ENCODE results near the gene DNAJC2. TPM values are rescaled to one million over a fixed set of nuclear protein-coding genes. Genes with fewer than 3 reads are reported as not detected.

DNAJC2 gene
- total RNA-seq, 2 donors from 2014 or later = 21.7 to 25.1 TPM

- H3K9ac ChIP-seq (ENCODE audit: low read depth in 2 of 2, low read length in 2 of 2) = no peak overlapping the region
- no peaks in the 10 kb centered on the region for H3K27me3 ChIP-seq
- no peaks in the 10 kb centered on the region for H3K36me3 ChIP-seq
- intact Hi-C loops (cut with DNase I) = loop anchor here (5.0 kb wide), 1 partner anchor 37 kb away; no protein-coding TSS in a partner anchor
- no peak for DNase-seq
- peaks cover 7% of the 10 kb centered on the region for H3K4me1 ChIP-seq
- no peaks in the 10 kb centered on the region for H3K9me3 ChIP-seq
- no peak for TF ChIP-seq CTCF (IDR thresholded peaks at IDR 0.05)
- no peak overlapping the region for H3K27ac ChIP-seq
- no peak overlapping the region for H3K4me3 ChIP-seq
These were observed 5.7 kb downstream of the DNAJC2 start for GRCh38 chr7:103338864-103339263.

- no peak for TF ChIP-seq CTCF (IDR thresholded peaks at IDR 0.05)
- no peaks in the 10 kb centered on the region for H3K27me3 ChIP-seq
- H3K9ac ChIP-seq (ENCODE audit: low read depth in 2 of 2, low read length in 2 of 2) = no peak overlapping the region
- no peak overlapping the region for H3K27ac ChIP-seq
- intact Hi-C loops (cut with DNase I) = loop anchor here (5.0 kb wide), 1 partner anchor 34 kb away; no protein-coding TSS in a partner anchor
- no peaks in the 10 kb centered on the region for H3K36me3 ChIP-seq
- no peak for DNase-seq
- no peak overlapping the region for H3K4me3 ChIP-seq
- H3K4me1 ChIP-seq = no peaks in the 10 kb centered on the region
- no peaks in the 10 kb centered on the region for H3K9me3 ChIP-seq
These were observed 7.8 kb downstream of the DNAJC2 start for GRCh38 chr7:103336761-103337160.

GRCh38 chr7:103325744-103326143, 18.8 kb downstream of the DNAJC2 start:
- Histone ChIP-seq H3K36me3 (peaks cover 13% of the 10 kb centered on the region), H3K4me1 (no peaks in the 10 kb centered on the region), H3K9ac (ENCODE audit: low read depth in 2 of 2, low read length in 2 of 2) (no peak overlapping the region), H3K27ac (no peak overlapping the region), H3K9me3 (no peaks in the 10 kb centered on the region), H3K27me3 (no peaks in the 10 kb centered on the region), H3K4me3 (no peak overlapping the region)
- no peak for DNase-seq
- intact Hi-C loops (cut with DNase I) = no loop called here
- no peak for TF ChIP-seq CTCF (IDR thresholded peaks at IDR 0.05)

- H3K27ac ChIP-seq = no peak overlapping the region
These were observed 27.6 kb downstream of the DNAJC2 start for GRCh38 chr7:103317009-103317408.

GRCh38 chr7:103316380-103316941, 28.1 kb downstream of the DNAJC2 start:
- no peak for TF ChIP-seq CTCF (IDR thresholded peaks at IDR 0.05)
- intact Hi-C loops (cut with DNase I) = loop anchor here (10.0 kb wide), 1 partner anchor 48 kb away; no protein-coding TSS in a partner anchor
- no peaks in the 10 kb centered on the region for H3K4me1 ChIP-seq
- no peaks in the 10 kb centered on the region for H3K9me3 ChIP-seq
- no peak overlapping the region for H3K4me3 ChIP-seq
- H3K9ac ChIP-seq (ENCODE audit: low read depth in 2 of 2, low read length in 2 of 2) = no peak overlapping the region
- H3K27me3 ChIP-seq = no peaks in the 10 kb centered on the region
- no peak for DNase-seq
- peaks cover 3% of the 10 kb centered on the region for H3K36me3 ChIP-seq
- H3K27ac ChIP-seq = no peak overlapping the region

More at GRCh38 chr7:103317009-103317408, 27.6 kb downstream of the DNAJC2 start:
- intact Hi-C loops (cut with DNase I) = loop anchor here (10.0 kb wide), 1 partner anchor 48 kb away; no protein-coding TSS in a partner anchor
- TF ChIP-seq CTCF (IDR thresholded peaks at IDR 0.05) = no peak
- H3K4me1 ChIP-seq = no peaks in the 10 kb centered on the region
- peaks cover 3% of the 10 kb centered on the region for H3K36me3 ChIP-seq
- DNase-seq = no peak
- no peak overlapping the region for H3K9ac ChIP-seq (ENCODE audit: low read depth in 2 of 2, low read length in 2 of 2)
- no peak overlapping the region for H3K4me3 ChIP-seq
- no peaks in the 10 kb centered on the region for H3K9me3 ChIP-seq
- H3K27me3 ChIP-seq = no peaks in the 10 kb centered on the region
